Panc1 (cell line): ENCODE data around the gene NR6A1. TPM values are rescaled to one million over a fixed set of nuclear protein-coding genes. Genes with fewer than 3 reads are reported as not detected.

ENCODE experiments used
- ATAC-seq: fragments of 200-7000 bp; cut with Tn5 transposase; 2 replicates; pipeline ENCODE4 v1.9.1; 2020; ENCODE audit warnings: mild to moderate bottlenecking, moderate library complexity
- BruUV-seq: library from RNA; stranded (reverse); fragments of 400-500 nt; replicated peaks from 2 replicates; lab custom pipeline; 2021; lab: Mats Ljungman, UMichigan
- CTCF ChIA-PET: fragments of 300-600 bp; sonication (Branson Sonifier 250); formaldehyde crosslinking; loops from one replicate; lab custom pipeline; 2022; ENCODE audit warnings: antibody characterized with exemption; lab: Charles Lee
- POLR2A ChIA-PET: fragments of 300-600 bp; sonication (Branson Sonifier 250); formaldehyde crosslinking; loops from one replicate; lab custom pipeline; 2022; ENCODE audit warnings: antibody characterized with exemption; lab: Charles Lee
- DNase-seq: peaks from one replicate; pipeline ENCODE4 v3.0.0-alpha.2; 2010; ENCODE audit warnings: low read depth, low spot score
- H3K27ac ChIP-seq: 2 replicates; pipeline ENCODE4 v1.5.1; 2011; ENCODE audit warnings: mild to moderate bottlenecking, low read length, inconsistent platforms
- H3K27me3 ChIP-seq: fragments of 200-500 bp; sonication (Bioruptor generic); 2 replicates; pipeline ENCODE4 v1.6.0; 2014; ENCODE audit warnings: low read length, inconsistent platforms; ENCODE audit not compliant: control insufficient read depth, insufficient read depth
- H3K36me3 ChIP-seq: fragments of 200-500 bp; sonication (Bioruptor generic); 2 replicates; pipeline ENCODE4 v1.5.1; 2014; ENCODE audit warnings: inconsistent platforms, mild to moderate bottlenecking, low read length, moderate library complexity; ENCODE audit not compliant: control insufficient read depth, insufficient read depth
- H3K4me1 ChIP-seq: 2 replicates; pipeline ENCODE4 v1.5.1; 2011; ENCODE audit warnings: inconsistent platforms, mild to moderate bottlenecking, low read length, moderate library complexity; ENCODE audit not compliant: control insufficient read depth, insufficient read depth
- H3K4me3 ChIP-seq, 2 experiments: 2 replicates each; pipeline ENCODE4 v1.5.1; 2011 to 2012; ENCODE audit warnings: low read depth in 2 of 2, low read length in 2 of 2, mild to moderate bottlenecking in 2 of 2, inconsistent platforms in 1 of 2, moderate library complexity in 1 of 2
- H3K9me3 ChIP-seq: fragments of 200-500 bp; sonication (Bioruptor generic); 2 replicates; pipeline ENCODE4 v1.5.1; 2014; ENCODE audit warnings: low read depth, mild to moderate bottlenecking, inconsistent platforms, low read length, moderate library complexity; ENCODE audit not compliant: control insufficient read depth, insufficient read depth
- POLR2AphosphoS5 ChIP-seq: IDR thresholded peaks from 2 replicates; pipeline ENCODE4 v1.6.1; 2012; ENCODE audit warnings: mild to moderate bottlenecking, low read depth, low read length, moderate library complexity
- SIN3A ChIP-seq: IDR thresholded peaks from 2 replicates; pipeline ENCODE4 v1.6.1; 2012; ENCODE audit warnings: low read depth, mild to moderate bottlenecking, low read length, moderate library complexity, borderline replicate concordance; ENCODE audit not compliant: insufficient read depth
- TCF7L2 ChIP-seq: IDR thresholded peaks from 2 replicates; pipeline ENCODE4 v1.6.1; 2011; ENCODE audit warnings: mild to moderate bottlenecking, low read depth, low read length, inconsistent platforms
- in situ Hi-C: cut with HindIII; loops from 2 replicates; pipeline ENCODE4 v1.10.0; 2016; ENCODE audit warnings: low sequenced_read_pairs, low pct_unique_long_range_greater_than_20kb
- intact Hi-C: fragments of 100-400 bp; cut with micrococcal nuclease; formaldehyde crosslinking; loops from one replicate; pipeline ENCODE4 v1.10.0; 2022; ENCODE audit not compliant: unreplicated experiment
- total RNA-seq: library from RNA; stranded (reverse); gene quantifications from one replicate; pipeline ENCODE4 v1.2.1, GENCODE V29; 2021; ENCODE audit not compliant: unreplicated experiment
- TF ChIP-seq, protein P1 (sequence below): fragments of 450-650 bp; IDR thresholded peaks from 2 replicates; pipeline ENCODE4 v1.5.1; 2017; ENCODE audit warnings: mild to moderate bottlenecking
- TF ChIP-seq, protein P2 (sequence below), 2 experiments: IDR thresholded peaks; 2 replicates each; pipeline ENCODE4 v1.6.1; 2011 to 2012; ENCODE audit warnings: low read depth in 2 of 2, control low read depth in 1 of 2, low read length in 1 of 2, mild to moderate bottlenecking in 1 of 2, moderate library complexity in 1 of 2; ENCODE audit not compliant: insufficient read depth in 1 of 2

The NR6A1 gene
- total RNA-seq, 1 experiment from 2014 or later = 7.6 TPM

DNA sequence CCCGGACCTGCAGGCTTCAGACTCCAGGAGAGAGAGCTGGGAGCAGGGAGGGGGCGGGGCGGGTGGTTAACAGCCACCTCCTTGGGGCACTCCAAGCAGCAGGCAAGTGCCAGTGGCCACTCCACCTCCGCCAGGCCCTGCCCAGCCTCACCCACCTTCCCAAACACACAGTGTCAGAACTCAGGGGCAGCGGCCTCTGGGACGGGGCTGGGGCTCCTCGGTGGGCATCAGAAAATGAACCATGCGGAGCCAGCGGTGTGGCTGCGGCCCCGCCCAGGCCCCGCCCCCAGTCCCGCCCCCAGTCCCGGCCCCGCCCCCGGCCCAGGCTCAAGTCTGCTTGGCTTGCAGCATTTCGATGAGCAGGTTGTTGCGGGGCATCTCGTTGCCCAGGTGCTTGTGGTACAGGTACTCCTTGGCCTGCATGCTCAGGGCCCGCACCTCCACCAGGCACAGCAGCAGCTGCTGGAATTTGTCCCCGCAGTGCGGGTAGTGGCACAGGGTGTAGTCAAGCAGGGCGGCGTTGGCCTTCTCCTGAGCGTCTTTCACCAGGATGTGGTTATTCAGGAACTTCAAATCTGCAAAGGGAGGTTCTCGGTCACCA lies 288.6 kb downstream of the NR6A1 start:
- intact Hi-C loops (no loop called here), in situ Hi-C loops (no loop called here)
- no TSS peak for BruUV-seq
- ChIA-PET POLR2A (no interaction called here), CTCF (interaction anchor here (0.6 kb wide), 1 partner anchor 79 kb away, joined by 6 read pairs; no protein-coding TSS in a partner anchor)
- H3K4me3 ChIP-seq = no peak overlapping the region
- no peaks in the 10 kb centered on the region for H3K9me3 ChIP-seq
- TF ChIP-seq TCF7L2 = no peak
- TF ChIP-seq, protein P1, sequence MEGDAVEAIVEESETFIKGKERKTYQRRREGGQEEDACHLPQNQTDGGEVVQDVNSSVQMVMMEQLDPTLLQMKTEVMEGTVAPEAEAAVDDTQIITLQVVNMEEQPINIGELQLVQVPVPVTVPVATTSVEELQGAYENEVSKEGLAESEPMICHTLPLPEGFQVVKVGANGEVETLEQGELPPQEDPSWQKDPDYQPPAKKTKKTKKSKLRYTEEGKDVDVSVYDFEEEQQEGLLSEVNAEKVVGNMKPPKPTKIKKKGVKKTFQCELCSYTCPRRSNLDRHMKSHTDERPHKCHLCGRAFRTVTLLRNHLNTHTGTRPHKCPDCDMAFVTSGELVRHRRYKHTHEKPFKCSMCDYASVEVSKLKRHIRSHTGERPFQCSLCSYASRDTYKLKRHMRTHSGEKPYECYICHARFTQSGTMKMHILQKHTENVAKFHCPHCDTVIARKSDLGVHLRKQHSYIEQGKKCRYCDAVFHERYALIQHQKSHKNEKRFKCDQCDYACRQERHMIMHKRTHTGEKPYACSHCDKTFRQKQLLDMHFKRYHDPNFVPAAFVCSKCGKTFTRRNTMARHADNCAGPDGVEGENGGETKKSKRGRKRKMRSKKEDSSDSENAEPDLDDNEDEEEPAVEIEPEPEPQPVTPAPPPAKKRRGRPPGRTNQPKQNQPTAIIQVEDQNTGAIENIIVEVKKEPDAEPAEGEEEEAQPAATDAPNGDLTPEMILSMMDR = no peak
- no peak for TF ChIP-seq POLR2AphosphoS5
- TF ChIP-seq SIN3A = no peak
- TF ChIP-seq, protein P2, sequence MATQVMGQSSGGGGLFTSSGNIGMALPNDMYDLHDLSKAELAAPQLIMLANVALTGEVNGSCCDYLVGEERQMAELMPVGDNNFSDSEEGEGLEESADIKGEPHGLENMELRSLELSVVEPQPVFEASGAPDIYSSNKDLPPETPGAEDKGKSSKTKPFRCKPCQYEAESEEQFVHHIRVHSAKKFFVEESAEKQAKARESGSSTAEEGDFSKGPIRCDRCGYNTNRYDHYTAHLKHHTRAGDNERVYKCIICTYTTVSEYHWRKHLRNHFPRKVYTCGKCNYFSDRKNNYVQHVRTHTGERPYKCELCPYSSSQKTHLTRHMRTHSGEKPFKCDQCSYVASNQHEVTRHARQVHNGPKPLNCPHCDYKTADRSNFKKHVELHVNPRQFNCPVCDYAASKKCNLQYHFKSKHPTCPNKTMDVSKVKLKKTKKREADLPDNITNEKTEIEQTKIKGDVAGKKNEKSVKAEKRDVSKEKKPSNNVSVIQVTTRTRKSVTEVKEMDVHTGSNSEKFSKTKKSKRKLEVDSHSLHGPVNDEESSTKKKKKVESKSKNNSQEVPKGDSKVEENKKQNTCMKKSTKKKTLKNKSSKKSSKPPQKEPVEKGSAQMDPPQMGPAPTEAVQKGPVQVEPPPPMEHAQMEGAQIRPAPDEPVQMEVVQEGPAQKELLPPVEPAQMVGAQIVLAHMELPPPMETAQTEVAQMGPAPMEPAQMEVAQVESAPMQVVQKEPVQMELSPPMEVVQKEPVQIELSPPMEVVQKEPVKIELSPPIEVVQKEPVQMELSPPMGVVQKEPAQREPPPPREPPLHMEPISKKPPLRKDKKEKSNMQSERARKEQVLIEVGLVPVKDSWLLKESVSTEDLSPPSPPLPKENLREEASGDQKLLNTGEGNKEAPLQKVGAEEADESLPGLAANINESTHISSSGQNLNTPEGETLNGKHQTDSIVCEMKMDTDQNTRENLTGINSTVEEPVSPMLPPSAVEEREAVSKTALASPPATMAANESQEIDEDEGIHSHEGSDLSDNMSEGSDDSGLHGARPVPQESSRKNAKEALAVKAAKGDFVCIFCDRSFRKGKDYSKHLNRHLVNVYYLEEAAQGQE (IDR thresholded peaks at IDR 0.05; ENCODE audit: insufficient read depth in 1 of 2, low read depth in 2 of 2, low read length in 1 of 2) = no peak
- H3K27ac ChIP-seq = no peak overlapping the region
- 0 out of 2 replicates have a peak, but pooled peaks cover 3% of the 10 kb centered on the region for H3K4me1 ChIP-seq
- H3K27me3 ChIP-seq = no peaks in the 10 kb centered on the region
- ATAC-seq (no peak), DNase-seq (no peak)
- H3K36me3 ChIP-seq = no peaks in the 10 kb centered on the region

DNA sequence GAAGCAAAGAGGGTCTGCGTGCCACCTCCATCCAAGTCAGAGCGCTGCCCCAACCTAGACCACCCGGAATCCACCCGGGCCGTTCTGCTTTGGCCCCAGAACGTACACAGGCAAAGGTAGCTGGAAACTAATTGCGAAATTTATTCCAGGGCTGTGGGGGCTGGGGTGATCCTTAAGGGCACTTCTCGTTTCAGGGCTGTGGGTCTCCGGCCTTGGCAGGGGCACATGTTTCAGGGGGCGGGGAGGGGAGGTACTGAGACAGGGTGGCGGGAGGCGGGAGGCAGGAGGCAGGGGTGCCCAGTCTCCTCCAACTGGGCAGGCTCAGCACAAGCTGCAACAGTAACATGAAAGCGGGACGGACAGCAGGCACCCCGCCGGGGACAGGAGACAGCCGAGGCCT lies 290.0 kb downstream of the NR6A1 start:
- in situ Hi-C loops = no loop called here
- no peak for TF ChIP-seq TCF7L2
- no peak for TF ChIP-seq SIN3A
- no peak for TF ChIP-seq POLR2AphosphoS5
- TF ChIP-seq, protein P2 (IDR thresholded peaks at IDR 0.05; ENCODE audit: insufficient read depth in 1 of 2, low read depth in 2 of 2, low read length in 1 of 2) = no peak
- TF ChIP-seq, protein P1 = no peak
- H3K27me3 ChIP-seq = no peaks in the 10 kb centered on the region
- no peaks in the 10 kb centered on the region for H3K9me3 ChIP-seq
- H3K27ac ChIP-seq = no peak overlapping the region
- ATAC-seq (no peak), DNase-seq (no peak)
- BruUV-seq = no TSS peak
- H3K36me3 ChIP-seq = no peaks in the 10 kb centered on the region
- H3K4me3 ChIP-seq = no peak overlapping the region
- intact Hi-C loops = no loop called here
- ChIA-PET POLR2A (no interaction called here), CTCF (interaction anchor here (0.8 kb wide), 1 partner anchor 56 kb away, joined by 3 read pairs; no protein-coding TSS in a partner anchor)
- peaks cover 8% of the 10 kb centered on the region; the same call in 1 of the 2 replicates for H3K4me1 ChIP-seq
